ENCODE data around the gene CCDC174.
"Not testable (repeated sequence)": the region's sequence is repeated elsewhere in the genome, so short reads cannot be mapped to it uniquely, and the experiment has no call there.

Gene CCDC174

GRCh38 chr3:14627815-14628214 is 23.7 kb upstream of the CCDC174 start:
- DNase-seq: no peak

GRCh38 chr3:14628406-14628805 is 23.2 kb upstream of the CCDC174 start:
- DNase-seq: no peak

GRCh38 chr3:14630404-14631100 is 21.0 kb upstream of the CCDC174 start:
- DNase-seq: no peak

- no peak for DNase-seq
Measured at GRCh38 chr3:14631101-14631497, 20.5 kb upstream of the CCDC174 start.

- DNase-seq: no peak
Measured at GRCh38 chr3:14631687-14632441, 19.7 kb upstream of the CCDC174 start.

GRCh38 chr3:14632442-14632930 is 19.1 kb upstream of the CCDC174 start:
- no peak for DNase-seq

- DNase-seq: no peak
Measured at GRCh38 chr3:14633417-14633816, 18.1 kb upstream of the CCDC174 start.

- peak; percentile 32 for DNase-seq
Measured at GRCh38 chr3:14633819-14634424, 17.6 kb upstream of the CCDC174 start.

- no peak for DNase-seq
Measured at GRCh38 chr3:14634763-14635400, 16.7 kb upstream of the CCDC174 start.

GRCh38 chr3:14636496-14637087 is 15.0 kb upstream of the CCDC174 start:
- no peak for DNase-seq

GRCh38 chr3:14640157-14640562 is 11.4 kb upstream of the CCDC174 start:
- DNase-seq: no peak

GRCh38 chr3:14640734-14641133 is 10.8 kb upstream of the CCDC174 start:
- DNase-seq: no peak

GRCh38 chr3:14641346-14641745 is 10.2 kb upstream of the CCDC174 start:
- DNase-seq: no peak

- DNase-seq: no peak
Measured at GRCh38 chr3:14645453-14645852, 6.1 kb upstream of the CCDC174 start.

- DNase-seq: no peak
Measured at GRCh38 chr3:14646131-14646573, 5.4 kb upstream of the CCDC174 start.

GRCh38 chr3:14646589-14647413 is 4.8 kb upstream of the CCDC174 start:
- no peak for DNase-seq

- no peak for DNase-seq
Measured at GRCh38 chr3:14647976-14648955, 3.3 kb upstream of the CCDC174 start.

GRCh38 chr3:14649466-14649865 is 2.1 kb upstream of the CCDC174 start:
- no peak for DNase-seq

- DNase-seq: no peak
Measured at GRCh38 chr3:14650193-14650592, 1.4 kb upstream of the CCDC174 start.

GRCh38 chr3:14652360-14652907 is 872 bp downstream of the CCDC174 start:
- not testable (repeated sequence) for DNase-seq

All from activated effector memory CD4-positive, alpha-beta T cell treated with Interleukin-2 at 50 U/mL for 16 hours (primary cell).